GM12892 (cell line): ENCODE results near the gene MYL11.

Source experiments
- POLR2A ChIP-seq: IDR thresholded peaks from 2 replicates; pipeline ENCODE4 v1.6.1; 2011; ENCODE audit warnings: low read depth, low read length, control low read depth
- POLR2AphosphoS5 ChIP-seq: IDR thresholded peaks from 2 replicates; pipeline ENCODE4 v1.6.1; 2011; ENCODE audit warnings: low read depth, low read length, control low read depth

- no peak for TF ChIP-seq POLR2A
- no peak for TF ChIP-seq POLR2AphosphoS5
Observed at GRCh38 chr16:30394592-30395154, 20.1 kb downstream of the MYL11 start.
